ENCODE measurements around the gene TCF3.

Gene TCF3

GRCh38 chr19:1629256-1629808, 23.1 kb downstream of the TCF3 start:
- DNase-seq: no peak

GRCh38 chr19:1627194-1627593, 25.2 kb downstream of the TCF3 start:
- no peak for DNase-seq

- DNase-seq: no peak
Measured at GRCh38 chr19:1626417-1627010, 25.9 kb downstream of the TCF3 start.

DNA sequence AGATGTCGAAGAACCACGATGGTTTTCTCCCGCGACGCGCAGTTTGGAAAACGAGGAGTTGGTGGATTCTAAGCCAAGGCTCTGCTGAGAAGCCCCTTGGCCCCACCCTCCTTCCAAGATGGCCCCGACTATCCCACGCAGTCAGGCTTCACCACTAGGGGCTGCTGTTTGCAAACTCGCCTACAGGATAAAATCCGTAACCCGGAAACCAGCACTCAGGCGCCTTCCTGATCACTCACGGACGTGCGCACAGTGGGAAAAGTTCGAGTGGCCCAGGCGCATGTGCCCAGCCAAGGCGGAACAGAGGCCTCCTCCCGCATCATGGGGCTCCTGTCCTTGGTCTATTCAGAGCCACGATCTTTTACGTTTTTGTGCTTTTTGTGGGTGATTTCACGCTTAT, 28.0 kb downstream of the TCF3 start:
- DNase-seq: peak; percentile 56

DNA sequence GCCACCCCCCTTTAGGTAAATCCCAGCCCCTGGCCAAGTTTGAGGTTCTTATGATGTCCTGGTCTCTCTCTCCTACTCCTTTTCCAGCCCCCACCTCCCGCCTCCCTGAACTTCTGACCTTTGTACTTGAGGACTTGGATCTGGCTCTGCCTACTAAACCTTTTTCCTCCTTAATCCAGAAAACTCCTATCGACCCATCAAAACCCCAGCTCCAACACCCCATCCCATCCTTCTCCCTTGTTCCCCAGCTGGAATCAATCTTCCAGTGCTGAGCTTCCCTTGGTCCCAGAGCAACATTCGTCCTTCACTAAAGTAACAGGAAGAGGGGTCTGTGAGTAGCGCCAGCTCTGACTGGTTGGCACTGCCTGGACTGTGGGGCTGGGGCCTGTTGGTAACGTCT, 29.9 kb downstream of the TCF3 start:
- DNase-seq: no peak

DNA sequence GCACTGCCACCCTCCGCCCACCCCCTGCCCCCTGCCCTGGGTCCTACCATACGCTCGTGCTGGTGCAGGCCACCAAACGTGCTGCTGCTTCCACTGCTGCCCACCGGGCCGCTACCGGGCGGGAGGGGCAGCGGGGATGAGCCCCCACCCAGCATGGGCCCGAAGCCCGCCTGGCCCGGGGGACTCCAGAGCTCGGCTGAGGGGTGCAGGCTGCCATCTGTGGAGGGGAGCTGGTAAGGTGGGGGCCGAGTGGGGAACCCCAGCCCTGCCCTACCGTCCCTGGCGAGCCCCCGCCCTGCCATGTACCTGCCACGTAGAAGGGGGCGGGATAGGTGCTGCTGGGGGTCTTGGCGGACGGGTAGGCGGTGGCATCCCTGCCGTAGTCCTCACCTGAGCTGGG, 30.4 kb downstream of the TCF3 start:
- no peak for DNase-seq

- DNase-seq: no peak
Measured at GRCh38 chr19:1621574-1621973, 30.8 kb downstream of the TCF3 start.

- no peak for DNase-seq
Measured at GRCh38 chr19:1621021-1621420, 31.4 kb downstream of the TCF3 start.

GRCh38 chr19:1620502-1620901, 31.9 kb downstream of the TCF3 start:
- DNase-seq: no peak

- no peak for DNase-seq
Measured at GRCh38 chr19:1619703-1620102, 32.7 kb downstream of the TCF3 start.

GRCh38 chr19:1619094-1619439, 33.3 kb downstream of the TCF3 start:
- no peak for DNase-seq

- no peak for DNase-seq
Measured at GRCh38 chr19:1618157-1619093, 34.0 kb downstream of the TCF3 start.

- DNase-seq: no peak
Measured at GRCh38 chr19:1616875-1617274, 35.5 kb downstream of the TCF3 start.

- no peak for DNase-seq
Measured at GRCh38 chr19:1616396-1616795, 36.0 kb downstream of the TCF3 start.

DNA sequence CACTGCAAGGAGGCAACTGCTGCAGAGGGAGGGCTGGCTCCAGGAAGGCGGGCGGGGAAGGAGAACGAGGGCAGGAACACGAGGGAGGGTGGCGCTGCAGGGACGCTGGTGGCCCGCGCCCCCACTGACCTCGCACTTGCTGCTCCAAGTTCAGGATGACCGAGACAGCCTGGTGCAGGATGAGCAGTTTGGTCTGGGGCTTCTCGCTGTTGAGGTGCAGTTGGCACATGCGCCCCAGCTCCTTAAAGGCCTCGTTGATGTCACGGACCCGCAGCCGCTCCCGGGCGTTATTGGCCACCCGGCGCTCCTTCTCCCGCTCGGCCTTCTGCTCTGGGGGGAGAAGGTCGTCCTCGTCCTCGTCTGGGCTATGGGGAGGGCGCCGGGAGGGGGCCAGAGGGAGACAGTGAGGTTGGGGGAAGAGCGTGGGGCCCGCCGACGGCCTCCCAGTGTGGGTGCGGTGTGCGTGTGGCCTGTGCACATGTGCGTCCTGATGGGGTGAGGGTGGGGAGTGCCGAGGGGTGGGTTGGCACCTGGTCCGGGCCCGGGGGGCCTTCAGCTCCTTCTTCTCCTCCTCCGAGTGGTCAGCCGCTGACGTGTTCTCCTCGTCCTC, 37.2 kb downstream of the TCF3 start:
- no peak for DNase-seq

GRCh38 chr19:1613808-1614570, 38.4 kb downstream of the TCF3 start:
- no peak for DNase-seq

- DNase-seq: no peak
Measured at GRCh38 chr19:1613146-1613545, 39.3 kb downstream of the TCF3 start.

DNA sequence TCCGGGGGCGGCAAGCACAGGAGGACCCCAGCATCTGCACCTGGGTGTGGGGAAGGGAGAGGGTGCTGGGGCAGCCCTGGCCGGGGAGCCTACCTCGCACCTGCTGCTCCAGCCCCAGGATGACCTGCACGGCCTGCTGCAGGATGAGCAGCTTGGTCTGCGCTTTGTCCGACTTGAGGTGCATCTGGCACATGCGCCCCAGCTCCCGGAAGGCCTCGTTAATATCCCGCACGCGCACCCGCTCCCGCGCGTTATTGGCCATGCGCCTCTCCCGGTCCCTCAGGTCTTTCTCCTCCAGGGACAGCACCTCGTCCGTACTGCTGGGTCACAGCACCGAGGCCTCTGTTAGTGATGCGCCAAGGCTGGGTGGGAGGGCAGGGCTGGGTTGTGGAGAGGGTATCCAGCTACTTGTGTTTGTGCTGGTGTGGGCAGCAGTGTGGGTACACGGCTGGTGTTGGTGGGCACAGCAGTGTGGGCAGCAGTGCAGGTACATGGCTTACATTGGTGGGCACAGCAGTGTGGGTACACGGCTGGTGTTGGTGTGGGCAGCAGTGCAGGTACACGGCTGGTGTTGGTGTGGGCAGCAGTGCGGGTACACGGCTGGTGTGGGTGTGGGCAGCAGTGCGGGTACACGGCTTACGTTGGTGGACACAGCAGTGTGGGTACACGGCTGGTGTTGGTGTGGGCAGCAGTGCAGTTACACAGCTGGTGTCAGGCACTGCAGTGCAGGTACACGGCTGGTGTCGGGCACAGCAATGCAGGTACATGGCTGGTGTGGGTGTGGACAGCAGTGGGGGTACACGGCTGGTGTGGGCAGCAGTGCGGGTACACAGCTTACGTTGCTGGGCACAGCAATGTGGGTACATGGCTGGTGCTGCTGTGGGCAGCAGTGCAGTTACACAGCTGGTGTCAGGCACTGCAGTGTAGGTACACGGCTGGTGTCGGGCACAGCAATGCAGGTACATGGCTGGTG, 40.0 kb downstream of the TCF3 start:
- no peak for DNase-seq

DNA sequence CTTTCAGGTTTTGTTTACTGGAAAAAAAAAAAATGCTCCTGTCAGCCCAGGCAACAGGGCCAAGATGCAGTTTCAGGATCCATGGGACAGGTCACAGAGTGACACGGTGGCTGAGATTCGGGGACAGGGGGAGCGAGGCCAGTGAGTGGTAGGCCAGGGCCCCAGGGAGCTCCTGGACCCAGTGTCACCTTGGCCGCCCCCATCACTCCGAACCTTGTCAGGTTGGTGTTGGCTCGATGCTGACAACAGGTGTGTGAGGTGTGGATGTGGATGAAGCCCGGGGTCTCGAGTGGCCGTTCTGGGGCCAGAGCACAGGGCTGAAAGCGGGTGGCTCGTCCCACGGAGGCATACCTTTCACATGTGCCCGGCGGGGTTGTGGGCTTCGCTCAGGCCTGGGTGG, 41.1 kb downstream of the TCF3 start:
- no peak for DNase-seq

- peak; percentile 50 for DNase-seq
Measured at GRCh38 chr19:1610579-1610978, 41.8 kb downstream of the TCF3 start.

- no peak for DNase-seq
Measured at GRCh38 chr19:1609680-1610474, 42.5 kb downstream of the TCF3 start.
